Measurements from ENCODE around the gene MKLN1.
A peak's percentile ranks its signal among the peaks of the same experiment; 100 is the strongest.
"Not testable (repeated sequence)": the region's sequence is repeated elsewhere in the genome, so short reads cannot be mapped to it uniquely, and the experiment has no call there.

The MKLN1 gene

GRCh38 chr7:131501422-131501821 is 173.7 kb downstream of the MKLN1 start:
- Histone ChIP-seq H3K27ac (no peak overlapping the region), H3K27me3 (replicated peaks) (no peaks in the 10 kb centered on the region), H3K36me3 (replicated peaks) (no peaks in the 10 kb centered on the region), H3K4me3 (ENCODE audit: low read depth, low read length) (no peak overlapping the region)
- TF ChIP-seq CTCF (IDR thresholded peaks at IDR 0.05; ENCODE audit: low read depth, low read length, missing control alignments), result no peak
- in situ Hi-C loops (cut with HindIII; ENCODE audit: low pct_ligation_motif_present, low sequenced_read_pairs), result no loop called here
- DNase-seq, result peak; percentile 70

- no peak for TF ChIP-seq CTCF (IDR thresholded peaks at IDR 0.05; ENCODE audit: low read depth, low read length, missing control alignments)
- DNase-seq, result no peak
- H3K36me3 ChIP-seq (replicated peaks), result no peaks in the 10 kb centered on the region
- H3K27ac ChIP-seq, result no peak overlapping the region
- H3K27me3 ChIP-seq (replicated peaks), result no peaks in the 10 kb centered on the region
- no peak overlapping the region for H3K4me3 ChIP-seq (ENCODE audit: low read depth, low read length)
- in situ Hi-C loops (cut with HindIII; ENCODE audit: low pct_ligation_motif_present, low sequenced_read_pairs), result no loop called here
Measured at GRCh38 chr7:131501930-131502685, 174.4 kb downstream of the MKLN1 start.

GRCh38 chr7:131502810-131503508 is 175.3 kb downstream of the MKLN1 start:
- Histone ChIP-seq H3K27ac (peak overlapping the region; percentile 14), H3K36me3 (replicated peaks) (no peaks in the 10 kb centered on the region), H3K27me3 (replicated peaks) (no peaks in the 10 kb centered on the region), H3K4me3 (ENCODE audit: low read depth, low read length) (no peak overlapping the region)
- no peak for TF ChIP-seq CTCF (IDR thresholded peaks at IDR 0.05; ENCODE audit: low read depth, low read length, missing control alignments)
- in situ Hi-C loops (cut with HindIII; ENCODE audit: low pct_ligation_motif_present, low sequenced_read_pairs), result no loop called here
- peak; percentile 55 for DNase-seq

- TF ChIP-seq CTCF (IDR thresholded peaks at IDR 0.05; ENCODE audit: low read depth, low read length, missing control alignments), result no peak
- DNase-seq, result no peak
- Histone ChIP-seq H3K36me3 (replicated peaks) (no peaks in the 10 kb centered on the region), H3K4me3 (ENCODE audit: low read depth, low read length) (no peak overlapping the region), H3K27me3 (replicated peaks) (no peaks in the 10 kb centered on the region), H3K27ac (no peak overlapping the region)
- in situ Hi-C loops (cut with HindIII; ENCODE audit: low pct_ligation_motif_present, low sequenced_read_pairs), result no loop called here
Measured at GRCh38 chr7:131503639-131504038, 176.0 kb downstream of the MKLN1 start.

- no peaks in the 10 kb centered on the region for H3K27me3 ChIP-seq (replicated peaks)
- no peak overlapping the region for H3K27ac ChIP-seq
- no peak overlapping the region for H3K4me3 ChIP-seq (ENCODE audit: low read depth, low read length)
- in situ Hi-C loops (cut with HindIII; ENCODE audit: low pct_ligation_motif_present, low sequenced_read_pairs), result no loop called here
- H3K36me3 ChIP-seq (replicated peaks), result no peaks in the 10 kb centered on the region
- TF ChIP-seq CTCF (IDR thresholded peaks at IDR 0.05; ENCODE audit: low read depth, low read length, missing control alignments), result no peak
- DNase-seq, result no peak
Measured at GRCh38 chr7:131504157-131504899, 176.7 kb downstream of the MKLN1 start.

GRCh38 chr7:131505037-131505620 is 177.5 kb downstream of the MKLN1 start:
- H3K27me3 ChIP-seq (replicated peaks); H3K36me3 ChIP-seq (replicated peaks); H3K27ac ChIP-seq; DNase-seq; H3K4me3 ChIP-seq (ENCODE audit: low read depth, low read length); in situ Hi-C loops (cut with HindIII; ENCODE audit: low pct_ligation_motif_present, low sequenced_read_pairs): not testable (repeated sequence)
